ACC112 (cell line): Measurements from ENCODE around the gene CHD3.

ENCODE experiments used
- H2AFZ ChIP-seq: fragments of 200-600 bp; sonication (generic); one replicate; pipeline ENCODE4 v1.6.0; 2017; ENCODE audit warnings: antibody characterized with exemption, low read length; ENCODE audit not compliant: unreplicated experiment
- H3K27ac ChIP-seq: fragments of 200-600 bp; sonication (generic); 2 replicates; pipeline ENCODE4 v1.5.1; 2014; ENCODE audit warnings: low read depth, mild to moderate bottlenecking, antibody characterized with exemption, low read length, moderate library complexity
- H3K27me3 ChIP-seq: fragments of 200-600 bp; sonication (generic); 2 replicates; pipeline ENCODE4 v1.6.1; 2014; ENCODE audit warnings: mild to moderate bottlenecking, antibody characterized with exemption, low read length, moderate library complexity, mixed read lengths; ENCODE audit not compliant: insufficient read depth
- H3K36me3 ChIP-seq: fragments of 200-600 bp; sonication (generic); 2 replicates; pipeline ENCODE4 v1.6.1; 2016; ENCODE audit warnings: mild to moderate bottlenecking, antibody characterized with exemption, low read length, moderate library complexity, mixed read lengths; ENCODE audit not compliant: insufficient read depth
- H3K4me1 ChIP-seq: fragments of 200-600 bp; sonication (generic); one replicate; pipeline ENCODE4 v1.6.1; 2016; ENCODE audit warnings: low read length, mixed read lengths; ENCODE audit not compliant: insufficient read depth, unreplicated experiment, control insufficient read depth
- H3K4me3 ChIP-seq: fragments of 200-600 bp; sonication (generic); 2 replicates; pipeline ENCODE4 v1.5.1; 2014; ENCODE audit warnings: mild to moderate bottlenecking, low read depth, low read length
- H3K79me2 ChIP-seq: fragments of 200-600 bp; sonication (generic); one replicate; pipeline ENCODE4 v1.6.0; 2016; ENCODE audit warnings: low read length; ENCODE audit not compliant: control insufficient read depth, unreplicated experiment, insufficient read depth

The CHD3 gene

DNA sequence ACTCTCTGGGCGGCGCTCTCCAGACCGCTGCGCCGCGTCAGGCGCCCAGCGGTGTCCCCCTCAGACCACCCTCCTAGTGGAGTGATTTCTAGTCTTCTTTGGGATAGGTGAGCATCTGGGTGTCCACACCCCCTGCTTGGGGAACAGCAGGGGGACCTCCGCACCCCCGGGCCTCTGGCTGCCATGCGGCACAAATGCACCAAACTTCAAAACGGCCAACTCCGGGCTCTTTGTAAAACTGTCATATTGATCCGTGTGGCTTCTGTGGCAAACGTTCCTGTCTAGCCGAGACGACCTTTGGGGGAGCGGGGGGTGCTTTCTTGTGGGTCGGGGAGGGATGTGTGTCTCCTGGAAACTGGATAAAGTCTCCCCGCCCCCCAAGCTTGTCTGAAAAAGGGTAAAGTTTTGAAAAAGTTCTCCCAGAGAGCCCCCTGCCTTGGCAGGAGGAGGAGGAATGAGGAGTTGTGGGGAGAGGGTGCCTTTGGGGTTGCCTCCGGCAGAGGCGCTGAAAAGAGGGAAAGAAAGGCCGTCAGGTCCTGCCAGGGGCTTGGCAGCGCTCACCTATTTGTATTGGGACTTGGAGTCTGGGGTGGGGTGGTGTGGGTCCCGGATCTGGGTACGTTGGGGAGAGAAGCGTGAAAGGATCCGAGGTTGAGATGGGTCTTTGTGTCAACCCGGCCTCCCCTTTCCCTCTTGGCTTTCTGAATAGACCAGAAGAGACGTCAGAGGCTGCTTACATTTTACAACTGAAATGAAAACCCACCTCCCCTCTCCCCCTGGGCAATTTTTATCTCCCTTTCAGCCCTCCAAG, 2.2 kb upstream of the CHD3 start:
- Histone ChIP-seq H3K4me3 (peak overlapping the region; percentile 91), H3K4me1 (peaks cover 44% of the 10 kb centered on the region)

DNA sequence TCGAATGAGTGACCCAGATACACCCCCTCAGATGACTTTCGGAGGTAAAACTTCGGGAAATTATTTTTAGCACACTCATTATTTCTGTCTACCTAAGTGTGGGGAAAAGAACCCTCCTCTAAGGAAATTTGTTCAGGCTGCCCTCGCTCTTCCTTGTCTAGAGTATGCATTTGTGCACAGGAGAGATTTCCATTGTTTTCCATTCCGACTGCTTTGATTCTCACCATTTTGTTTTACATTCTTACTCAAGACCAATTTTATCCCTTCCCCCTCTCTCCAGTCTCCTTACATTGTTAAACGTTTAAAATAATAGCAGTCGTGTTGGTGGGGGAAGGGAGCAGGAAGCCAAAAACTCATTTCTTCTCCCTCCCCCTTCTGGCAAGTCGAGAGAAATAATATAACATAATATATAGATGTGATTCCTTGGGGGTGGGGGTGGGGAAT, 1.5 kb upstream of the CHD3 start:
- H3K4me3 ChIP-seq, result peak overlapping the region; percentile 91
- H2AFZ ChIP-seq, result no peak overlapping the region
- H3K79me2 ChIP-seq, result peaks cover 30% of the 10 kb centered on the region
- peak overlapping the region; percentile 83 for H3K27ac ChIP-seq
- no peaks in the 10 kb centered on the region for H3K27me3 ChIP-seq
- H3K4me1 ChIP-seq, result peaks cover 39% of the 10 kb centered on the region
- H3K36me3 ChIP-seq, result no peaks in the 10 kb centered on the region

More for the DNA sequence above, 2.2 kb upstream of the CHD3 start:
- no peaks in the 10 kb centered on the region for H3K36me3 ChIP-seq
- peaks cover 30% of the 10 kb centered on the region for H3K79me2 ChIP-seq
- peak overlapping the region; percentile 83 for H3K27ac ChIP-seq
- H2AFZ ChIP-seq, result no peak overlapping the region
- H3K27me3 ChIP-seq, result no peaks in the 10 kb centered on the region

DNA sequence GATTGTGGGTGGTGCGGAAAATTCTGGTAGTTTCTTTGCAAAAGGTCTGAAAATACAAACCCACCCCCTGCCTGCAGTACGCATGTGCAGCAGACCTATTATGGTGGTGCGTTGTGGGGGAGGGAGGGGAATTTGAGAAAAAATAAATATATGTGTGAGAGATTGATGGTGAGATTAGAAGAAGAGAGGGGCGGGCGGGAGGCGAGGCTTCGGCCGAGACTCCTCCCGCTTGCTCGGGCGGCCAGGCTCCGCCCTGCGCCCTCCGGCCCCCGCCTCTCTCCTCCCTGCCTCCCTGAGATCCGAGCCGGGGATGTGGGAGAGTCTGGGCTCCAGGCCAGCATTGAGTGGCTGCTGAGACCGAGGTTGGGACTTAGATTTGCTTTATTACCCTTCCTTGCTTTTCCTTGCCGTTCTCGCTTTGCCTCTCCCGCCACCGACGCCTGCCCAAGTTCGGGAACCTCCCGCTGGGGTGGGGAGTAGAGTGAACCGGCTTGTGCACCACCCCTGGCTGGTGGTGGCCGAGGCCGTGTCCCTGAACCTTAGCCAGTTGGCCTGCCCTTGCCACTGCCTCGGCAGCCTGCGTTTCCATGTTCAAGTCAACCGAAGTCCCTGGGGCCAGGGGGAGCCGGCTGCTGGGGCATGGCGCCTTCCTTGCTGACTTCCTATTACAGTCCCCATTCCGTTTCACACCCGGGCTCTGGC, 956 bp upstream of the CHD3 start:
- H3K79me2 ChIP-seq, result peaks cover 30% of the 10 kb centered on the region
- H2AFZ ChIP-seq, result no peak overlapping the region
- H3K4me3 ChIP-seq, result peak overlapping the region; percentile 91
- H3K27me3 ChIP-seq, result no peaks in the 10 kb centered on the region
- peaks cover 33% of the 10 kb centered on the region for H3K4me1 ChIP-seq
- no peaks in the 10 kb centered on the region for H3K36me3 ChIP-seq
- peak overlapping the region; percentile 83 for H3K27ac ChIP-seq

DNA sequence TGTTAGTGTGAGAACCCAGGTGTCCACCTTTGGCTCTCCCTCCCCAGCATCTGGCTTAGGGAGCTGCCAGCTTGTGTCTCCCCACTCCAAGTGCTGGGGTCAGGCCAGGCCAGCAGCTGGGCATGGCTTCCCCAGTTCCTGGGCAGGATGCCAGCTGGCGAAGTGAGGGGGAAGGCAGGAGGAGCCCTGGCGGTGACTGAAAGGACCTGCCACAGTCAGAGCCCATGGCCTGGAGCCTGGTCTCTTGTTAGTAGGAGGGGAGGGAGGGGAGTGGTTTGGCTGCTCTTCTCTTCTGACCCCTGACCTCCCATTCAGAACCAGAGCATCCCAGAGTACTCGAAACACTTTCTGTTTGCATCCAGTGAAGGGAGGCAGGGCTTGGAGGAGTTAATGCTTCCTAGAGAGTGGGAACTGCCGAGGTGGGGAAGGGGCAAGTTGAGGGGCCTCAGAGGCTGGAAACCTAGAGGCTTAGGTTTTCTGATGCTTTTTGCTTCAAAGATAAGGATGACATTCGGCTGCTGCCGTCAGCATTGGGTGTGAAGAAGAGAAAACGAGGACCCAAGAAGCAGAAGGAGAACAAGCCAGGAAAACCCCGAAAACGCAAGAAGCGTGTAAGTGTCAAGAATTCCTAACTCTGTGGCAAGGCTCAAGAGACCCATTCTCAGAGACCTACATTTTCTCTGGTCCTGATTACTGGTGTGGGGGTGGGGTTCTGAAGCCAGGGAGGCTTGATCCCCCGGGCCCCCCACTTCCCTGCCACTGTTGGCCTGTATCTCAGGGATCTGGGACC, 772 bp downstream of the CHD3 start:
- peaks cover 30% of the 10 kb centered on the region for H3K79me2 ChIP-seq
- H3K4me1 ChIP-seq, result peaks cover 21% of the 10 kb centered on the region
- peak overlapping the region; percentile 79 for H3K4me3 ChIP-seq
- H3K36me3 ChIP-seq, result peaks cover under 1% of the 10 kb centered on the region; the same call in 1 of the 2 replicates
- peak overlapping the region; percentile 79 for H3K27ac ChIP-seq
- no peak overlapping the region for H2AFZ ChIP-seq
- no peaks in the 10 kb centered on the region for H3K27me3 ChIP-seq

DNA sequence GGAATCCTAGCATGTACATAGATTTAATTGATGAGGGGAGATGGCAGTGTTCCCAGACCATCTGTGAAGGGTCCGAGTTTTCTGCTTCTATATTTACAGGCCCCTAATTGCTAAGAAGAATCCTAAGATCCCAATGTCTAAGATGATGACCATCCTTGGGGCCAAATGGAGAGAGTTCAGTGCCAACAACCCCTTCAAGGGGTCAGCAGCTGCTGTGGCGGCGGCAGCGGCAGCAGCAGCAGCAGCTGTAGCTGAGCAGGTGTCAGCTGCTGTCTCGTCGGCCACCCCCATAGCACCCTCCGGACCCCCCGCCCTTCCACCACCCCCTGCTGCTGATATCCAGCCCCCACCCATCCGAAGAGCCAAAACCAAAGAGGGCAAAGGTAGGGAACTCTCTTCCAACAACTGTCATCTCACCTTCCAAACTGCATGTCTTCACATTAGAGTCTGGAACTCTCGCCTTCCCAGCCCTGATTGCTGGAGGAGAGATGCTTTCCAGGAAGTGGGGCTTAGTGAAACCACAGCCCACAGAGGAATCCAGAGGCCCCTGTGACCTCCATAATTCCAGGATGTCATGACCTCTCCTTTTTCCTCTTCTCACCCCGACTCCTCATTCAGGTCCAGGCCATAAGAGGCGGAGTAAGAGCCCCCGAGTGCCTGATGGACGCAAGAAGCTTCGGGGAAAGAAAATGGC, 4.7 kb downstream of the CHD3 start:
- no peak overlapping the region for H3K27ac ChIP-seq
- H3K4me3 ChIP-seq, result no peak overlapping the region
- H3K36me3 ChIP-seq, result peaks cover 9% of the 10 kb centered on the region; the same call in 1 of the 2 replicates
- H3K27me3 ChIP-seq, result no peaks in the 10 kb centered on the region
- H3K4me1 ChIP-seq, result peaks cover 15% of the 10 kb centered on the region
- peaks cover 15% of the 10 kb centered on the region for H3K79me2 ChIP-seq
- H2AFZ ChIP-seq, result no peak overlapping the region

DNA sequence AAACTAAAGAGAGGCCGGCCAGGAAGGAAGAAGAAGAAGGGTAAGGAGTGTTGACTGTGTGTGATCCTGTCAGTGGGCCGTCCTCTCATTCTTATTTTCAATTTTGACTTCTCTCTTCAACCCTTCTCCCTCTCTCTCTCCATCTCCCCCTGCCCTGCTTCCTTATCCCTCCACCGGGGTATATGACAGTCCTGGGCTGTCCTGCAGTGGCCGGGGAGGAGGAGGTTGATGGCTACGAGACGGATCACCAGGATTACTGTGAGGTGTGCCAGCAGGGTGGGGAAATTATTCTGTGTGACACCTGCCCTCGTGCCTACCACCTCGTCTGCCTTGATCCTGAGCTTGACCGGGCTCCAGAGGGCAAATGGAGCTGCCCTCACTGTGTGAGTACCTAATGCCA, 5.6 kb downstream of the CHD3 start:
- no peak overlapping the region for H3K27ac ChIP-seq
- peaks cover 7% of the 10 kb centered on the region for H3K4me1 ChIP-seq
- H3K27me3 ChIP-seq, result no peaks in the 10 kb centered on the region
- no peak overlapping the region for H3K4me3 ChIP-seq
- H3K79me2 ChIP-seq, result peaks cover 8% of the 10 kb centered on the region
- no peak overlapping the region for H2AFZ ChIP-seq
- H3K36me3 ChIP-seq, result peaks cover 13% of the 10 kb centered on the region; the same call in 1 of the 2 replicates

DNA sequence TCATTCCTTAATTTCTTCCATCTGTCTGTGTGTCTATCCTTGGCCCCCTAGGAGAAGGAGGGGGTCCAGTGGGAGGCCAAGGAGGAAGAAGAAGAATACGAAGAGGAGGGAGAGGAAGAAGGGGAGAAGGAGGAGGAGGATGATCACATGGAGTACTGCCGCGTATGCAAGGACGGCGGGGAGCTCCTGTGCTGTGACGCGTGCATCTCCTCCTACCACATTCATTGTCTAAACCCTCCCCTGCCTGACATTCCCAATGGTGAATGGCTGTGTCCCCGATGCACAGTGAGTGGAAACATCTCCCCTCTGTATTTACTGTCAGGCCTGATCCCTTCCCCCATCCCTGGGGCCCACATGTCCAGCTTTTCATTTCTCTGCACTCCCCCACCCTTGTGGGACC, 6.3 kb downstream of the CHD3 start:
- H3K27ac ChIP-seq, result no peak overlapping the region
- no peaks in the 10 kb centered on the region for H3K27me3 ChIP-seq
- H3K79me2 ChIP-seq, result peaks cover 2% of the 10 kb centered on the region
- H3K4me3 ChIP-seq, result no peak overlapping the region
- H2AFZ ChIP-seq, result no peak overlapping the region
- H3K4me1 ChIP-seq, result peaks cover 2% of the 10 kb centered on the region
- peaks cover 20% of the 10 kb centered on the region; the same call in 1 of the 2 replicates for H3K36me3 ChIP-seq

DNA sequence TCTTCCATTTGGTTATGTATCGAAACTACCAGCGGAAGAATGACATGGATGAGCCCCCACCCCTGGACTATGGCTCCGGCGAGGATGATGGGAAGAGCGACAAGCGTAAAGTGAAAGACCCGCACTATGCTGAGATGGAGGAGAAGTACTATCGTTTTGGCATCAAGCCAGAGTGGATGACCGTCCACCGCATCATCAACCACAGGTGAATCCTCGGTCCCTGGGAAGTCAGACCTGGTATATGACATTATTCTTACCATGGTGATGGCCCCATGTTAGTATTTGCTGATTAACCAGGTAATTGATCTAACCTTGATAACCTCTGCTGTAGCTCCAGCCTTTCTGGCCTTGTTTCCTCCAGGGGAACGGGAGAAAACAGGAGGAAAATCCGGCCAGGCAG, 8.5 kb downstream of the CHD3 start:
- H3K4me1 ChIP-seq, result no peaks in the 10 kb centered on the region
- H2AFZ ChIP-seq, result no peak overlapping the region
- H3K79me2 ChIP-seq, result no peaks in the 10 kb centered on the region
- no peak overlapping the region for H3K27ac ChIP-seq
- peaks cover 23% of the 10 kb centered on the region; the same call in 1 of the 2 replicates for H3K36me3 ChIP-seq
- no peak overlapping the region for H3K4me3 ChIP-seq
- H3K27me3 ChIP-seq, result no peaks in the 10 kb centered on the region

DNA sequence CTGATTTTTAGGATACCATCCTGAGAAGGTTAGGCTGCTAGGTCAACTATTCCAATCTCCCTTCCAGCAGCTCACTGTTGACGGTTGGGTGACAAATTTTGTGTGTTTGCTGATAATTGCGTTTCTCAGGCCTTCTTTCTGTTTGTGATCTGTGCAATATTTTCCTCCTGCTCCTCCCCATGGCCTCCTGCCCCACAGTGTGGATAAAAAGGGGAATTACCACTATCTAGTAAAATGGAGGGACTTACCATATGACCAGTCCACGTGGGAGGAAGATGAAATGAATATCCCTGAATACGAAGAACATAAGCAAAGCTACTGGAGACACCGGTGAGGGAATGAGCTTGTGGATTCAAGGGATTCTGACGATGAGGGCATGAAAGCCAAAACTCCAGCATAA, 9.2 kb downstream of the CHD3 start:
- Histone ChIP-seq H3K27me3 (no peaks in the 10 kb centered on the region), H3K36me3 (peaks cover 23% of the 10 kb centered on the region; the same call in 1 of the 2 replicates), H3K4me1 (no peaks in the 10 kb centered on the region), H3K27ac (no peak overlapping the region), H2AFZ (no peak overlapping the region), H3K4me3 (no peak overlapping the region), H3K79me2 (no peaks in the 10 kb centered on the region)
